Stimulated activated CD4-positive, alpha-beta T cell treated with anti-CD3 and anti-CD28 coated beads, Interleukin-1b, Interleukin-23, amount 100 ng/mL, for 48 hours (primary cell): ENCODE data around the gene BEND3.
A peak's percentile ranks its signal among the peaks of the same experiment; 100 is the strongest.

Source experiments
- DNase-seq: peaks from one replicate; pipeline ENCODE4 v3.0.0-alpha.2; 2020

The BEND3 gene

GRCh38 chr6:107080036-107080435 is 35.3 kb downstream of the BEND3 start:
- DNase-seq = no peak

- no peak for DNase-seq
Observed at GRCh38 chr6:107079429-107079828, 35.9 kb downstream of the BEND3 start.

- DNase-seq = no peak
Observed at GRCh38 chr6:107077710-107078109, 37.6 kb downstream of the BEND3 start.

GRCh38 chr6:107075951-107076381 is 39.3 kb downstream of the BEND3 start:
- DNase-seq = no peak

GRCh38 chr6:107070686-107071085 is 44.6 kb downstream of the BEND3 start:
- DNase-seq = no peak

- no peak for DNase-seq
Observed at GRCh38 chr6:107069631-107070548, 45.4 kb downstream of the BEND3 start.

GRCh38 chr6:107068691-107069630 is 46.4 kb downstream of the BEND3 start:
- DNase-seq = no peak

GRCh38 chr6:107066697-107067659 is 48.3 kb downstream of the BEND3 start:
- peak; percentile 43 for DNase-seq

- peak; percentile 26 for DNase-seq
Observed at GRCh38 chr6:107064579-107065065, 50.7 kb downstream of the BEND3 start.

GRCh38 chr6:107062691-107063090 is 52.6 kb downstream of the BEND3 start:
- no peak for DNase-seq

- peak; percentile 8 for DNase-seq
Observed at GRCh38 chr6:107061125-107062020, 53.9 kb downstream of the BEND3 start.

- DNase-seq = no peak
Observed at GRCh38 chr6:107060704-107061103, 54.6 kb downstream of the BEND3 start.

- DNase-seq = no peak
Observed at GRCh38 chr6:107059606-107060005, 55.7 kb downstream of the BEND3 start.

GRCh38 chr6:107057679-107058078 is 57.6 kb downstream of the BEND3 start:
- DNase-seq = no peak

- no peak for DNase-seq
Observed at GRCh38 chr6:107056796-107057195, 58.5 kb downstream of the BEND3 start.

GRCh38 chr6:107047807-107048206 is 67.5 kb downstream of the BEND3 start:
- DNase-seq = no peak

- DNase-seq = no peak
Observed at GRCh38 chr6:107045826-107046675, 69.3 kb downstream of the BEND3 start.

- no peak for DNase-seq
Observed at GRCh38 chr6:107033126-107033525, 82.2 kb downstream of the BEND3 start.

GRCh38 chr6:107032051-107032450 is 83.3 kb downstream of the BEND3 start:
- no peak for DNase-seq

- DNase-seq = no peak
Observed at GRCh38 chr6:107030151-107030550, 85.2 kb downstream of the BEND3 start.
